BE2C (cell line): ENCODE data around the gene P3H2.

Experiments used
- DNase-seq: peaks from one replicate; pipeline ENCODE4 v3.0.0-alpha.2; 2020
- H3K27me3 ChIP-seq: fragments of 250-450 bp; sonication (Bioruptor Pico); 2 replicates; pipeline ENCODE4 v1.5.1; 2020; ENCODE audit warnings: mild to moderate bottlenecking
- H3K36me3 ChIP-seq: fragments of 250-450 bp; sonication (Bioruptor Pico); 2 replicates; pipeline ENCODE4 v1.5.1; 2020; ENCODE audit warnings: mild to moderate bottlenecking
- H3K4me1 ChIP-seq: fragments of 250-450 bp; sonication (Bioruptor Pico); 2 replicates; pipeline ENCODE4 v1.5.1; 2020
- H3K4me3 ChIP-seq: 2 replicates; pipeline ENCODE4 v1.5.1; 2011; ENCODE audit warnings: low read depth, low read length
- H3K9me3 ChIP-seq: fragments of 250-450 bp; sonication (Bioruptor Pico); 2 replicates; pipeline ENCODE4 v1.5.1; 2020
- CTCF ChIP-seq: IDR thresholded peaks from 2 replicates; pipeline ENCODE4 v1.5.1; 2012; ENCODE audit warnings: mild to moderate bottlenecking, low read depth, low read length

P3H2 gene

GRCh38 chr3:189999718-190000117 lies 121.0 kb downstream of the P3H2 start:
- H3K4me1 ChIP-seq, result no peaks in the 10 kb centered on the region

GRCh38 chr3:189995129-189995528 lies 125.6 kb downstream of the P3H2 start:
- no peaks in the 10 kb centered on the region for H3K4me1 ChIP-seq
- DNase-seq, result no peak
- TF ChIP-seq CTCF, result no peak
- H3K27me3 ChIP-seq, result no peaks in the 10 kb centered on the region
- H3K36me3 ChIP-seq, result no peaks in the 10 kb centered on the region
- no peaks in the 10 kb centered on the region for H3K9me3 ChIP-seq
- H3K4me3 ChIP-seq, result no peak overlapping the region

More at GRCh38 chr3:189999718-190000117, 121.0 kb downstream of the P3H2 start:
- Histone ChIP-seq H3K4me3 (no peak overlapping the region), H3K36me3 (no peaks in the 10 kb centered on the region), H3K27me3 (no peaks in the 10 kb centered on the region), H3K9me3 (no peaks in the 10 kb centered on the region)
- no peak for DNase-seq
- TF ChIP-seq CTCF, result no peak

- Histone ChIP-seq H3K27me3 (no peaks in the 10 kb centered on the region), H3K9me3 (no peaks in the 10 kb centered on the region), H3K4me1 (no peaks in the 10 kb centered on the region), H3K36me3 (no peaks in the 10 kb centered on the region), H3K4me3 (no peak overlapping the region)
- DNase-seq, result no peak
- no peak for TF ChIP-seq CTCF
These were observed 129.9 kb downstream of the P3H2 start for GRCh38 chr3:189990826-189991225.

- no peak for DNase-seq
- no peak overlapping the region for H3K4me3 ChIP-seq
- no peaks in the 10 kb centered on the region for H3K36me3 ChIP-seq
- no peak for TF ChIP-seq CTCF
- no peaks in the 10 kb centered on the region for H3K4me1 ChIP-seq
- no peaks in the 10 kb centered on the region for H3K9me3 ChIP-seq
- no peaks in the 10 kb centered on the region for H3K27me3 ChIP-seq
These were observed 131.8 kb downstream of the P3H2 start for GRCh38 chr3:189988854-189989253.

- H3K27me3 ChIP-seq, result no peaks in the 10 kb centered on the region
- H3K36me3 ChIP-seq, result no peaks in the 10 kb centered on the region
- DNase-seq, result no peak
- no peaks in the 10 kb centered on the region for H3K4me1 ChIP-seq
- H3K9me3 ChIP-seq, result no peaks in the 10 kb centered on the region
- H3K4me3 ChIP-seq, result no peak overlapping the region
- TF ChIP-seq CTCF, result no peak
These were observed 132.4 kb downstream of the P3H2 start for GRCh38 chr3:189988322-189988721.

- Histone ChIP-seq H3K4me1 (no peaks in the 10 kb centered on the region), H3K4me3 (no peak overlapping the region), H3K36me3 (no peaks in the 10 kb centered on the region), H3K27me3 (no peaks in the 10 kb centered on the region), H3K9me3 (no peaks in the 10 kb centered on the region)
- no peak for TF ChIP-seq CTCF
- DNase-seq, result no peak
These were observed 134.7 kb downstream of the P3H2 start for GRCh38 chr3:189985948-189986347.
